ENCODE data around the gene HDAC11. TPM values are rescaled to one million over a fixed set of nuclear protein-coding genes. Genes with fewer than 3 reads are reported as not detected.

Gene HDAC11
- total RNA-seq, 1 experiment from 2014 or later, result 7.0 TPM

DNA sequence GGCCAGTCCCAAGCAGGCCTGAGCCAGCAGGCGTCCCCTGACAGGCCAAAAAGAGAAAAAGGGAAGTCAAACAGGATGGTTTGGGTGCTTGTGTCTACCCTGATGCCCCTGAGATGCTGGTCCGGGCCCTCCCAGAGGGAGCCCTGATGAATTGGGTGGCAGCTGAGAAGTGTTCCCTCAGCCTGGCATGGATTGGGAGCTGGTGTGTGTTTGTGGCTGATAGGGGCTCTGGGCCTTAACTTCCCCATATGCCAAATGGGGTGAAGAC is 70.3 kb downstream of the HDAC11 start:
- H3T11ph ChIP-seq (ENCODE audit: low read length), result no peak overlapping the region
- Mint-ChIP-seq H3K36me3 (ENCODE audit: insufficient read depth in 1 of 3, low read depth in 3 of 3) (no peaks in the 10 kb centered on the region), H3K4me3 (no peak overlapping the region), H3K27ac (no peak overlapping the region), H3K9me3 (no peaks in the 10 kb centered on the region), H3K4me1 (peaks cover 22 to 48% of the 10 kb centered on the region in 2 experiments), H3K27me3 (ENCODE audit: low read depth) (peaks cover 35% of the 10 kb centered on the region)
- H3K27ac ChIP-seq (ENCODE audit: insufficient read length, low read depth, low read length), result no peak overlapping the region
- H3K23me2 ChIP-seq (ENCODE audit: insufficient read length, low read depth, low read length, poor library complexity, severe bottlenecking), result no peaks in the 10 kb centered on the region
- DNase-seq, result no peak
- no peaks in the 10 kb centered on the region; the same call in 1 of the 2 replicates for H3K4me1 ChIP-seq (ENCODE audit: insufficient read depth, low read length)
- no peak overlapping the region for H3K9ac ChIP-seq (ENCODE audit: extremely low read depth, insufficient read length, low read length)
- H3K18ac ChIP-seq (ENCODE audit: insufficient read length, low read depth, low read length), result no peak overlapping the region
- H3K14ac ChIP-seq (ENCODE audit: insufficient read depth, low read length), result no peak overlapping the region
- no peak overlapping the region for H2AK5ac ChIP-seq (ENCODE audit: insufficient read length, low read length)
- no CpG with 5 or more reads among the region's 2 CpGs for WGBS (ENCODE audit: extremely low coverage, insufficient read length, low lambda C conversion rate)
- H4K5ac ChIP-seq (ENCODE audit: insufficient read length, low read depth, low read length), result no peak overlapping the region
- no peaks in the 10 kb centered on the region for H3K9me3 ChIP-seq (ENCODE audit: control insufficient read depth, low read depth, low read length)
- H4K20me1 ChIP-seq (ENCODE audit: control insufficient read depth, insufficient read depth, insufficient read length), result no peaks in the 10 kb centered on the region
- H2BK15ac ChIP-seq (ENCODE audit: low read depth, low read length), result no peak overlapping the region
- H3K4me2 ChIP-seq (ENCODE audit: insufficient read depth, insufficient read length, low read length), result no peak overlapping the region
- no peak overlapping the region for H4K91ac ChIP-seq (ENCODE audit: insufficient read length, low read depth, low read length)
- no peak overlapping the region for H3K23ac ChIP-seq (ENCODE audit: insufficient read length, low read depth, low read length)
- H3K79me2 ChIP-seq (ENCODE audit: insufficient read depth, low read length), result no peaks in the 10 kb centered on the region
- H2BK5ac ChIP-seq (ENCODE audit: insufficient read length, low read length), result no peak overlapping the region
- no peaks in the 10 kb centered on the region; the same call in 1 of the 2 replicates for H3K27me3 ChIP-seq (ENCODE audit: insufficient read depth, low read length)
- H2BK20ac ChIP-seq (ENCODE audit: low read depth, low read length, poor library complexity, severe bottlenecking), result no peak overlapping the region
- no peak overlapping the region for H3K56ac ChIP-seq (ENCODE audit: insufficient read length, low read depth, low read length)
- no peak overlapping the region for H4K8ac ChIP-seq (replicated peaks; ENCODE audit: insufficient read length, low read depth, low read length)
- no peak overlapping the region for H2BK120ac ChIP-seq (ENCODE audit: low read depth, low read length, poor library complexity, severe bottlenecking)
- no peaks in the 10 kb centered on the region for H3K79me1 ChIP-seq (ENCODE audit: insufficient read depth, low read depth, low read length, poor library complexity, severe bottlenecking)
- no peak overlapping the region for H3K4ac ChIP-seq (ENCODE audit: low read depth, low read length)
- TF ChIP-seq, protein P1, sequence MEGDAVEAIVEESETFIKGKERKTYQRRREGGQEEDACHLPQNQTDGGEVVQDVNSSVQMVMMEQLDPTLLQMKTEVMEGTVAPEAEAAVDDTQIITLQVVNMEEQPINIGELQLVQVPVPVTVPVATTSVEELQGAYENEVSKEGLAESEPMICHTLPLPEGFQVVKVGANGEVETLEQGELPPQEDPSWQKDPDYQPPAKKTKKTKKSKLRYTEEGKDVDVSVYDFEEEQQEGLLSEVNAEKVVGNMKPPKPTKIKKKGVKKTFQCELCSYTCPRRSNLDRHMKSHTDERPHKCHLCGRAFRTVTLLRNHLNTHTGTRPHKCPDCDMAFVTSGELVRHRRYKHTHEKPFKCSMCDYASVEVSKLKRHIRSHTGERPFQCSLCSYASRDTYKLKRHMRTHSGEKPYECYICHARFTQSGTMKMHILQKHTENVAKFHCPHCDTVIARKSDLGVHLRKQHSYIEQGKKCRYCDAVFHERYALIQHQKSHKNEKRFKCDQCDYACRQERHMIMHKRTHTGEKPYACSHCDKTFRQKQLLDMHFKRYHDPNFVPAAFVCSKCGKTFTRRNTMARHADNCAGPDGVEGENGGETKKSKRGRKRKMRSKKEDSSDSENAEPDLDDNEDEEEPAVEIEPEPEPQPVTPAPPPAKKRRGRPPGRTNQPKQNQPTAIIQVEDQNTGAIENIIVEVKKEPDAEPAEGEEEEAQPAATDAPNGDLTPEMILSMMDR (conservative IDR thresholded peaks at IDR 0.05), result no peak
- H2BK12ac ChIP-seq (ENCODE audit: insufficient read length, low read depth, low read length), result no peak overlapping the region
- no peak overlapping the region for H2AFZ ChIP-seq (ENCODE audit: low read length)

Measured in H9 (cell line).